Non-pigmented ciliary epithelial cell (primary cell): ENCODE results near the gene CERS6.

Experiments used
- DNase-seq: peaks from one replicate; pipeline ENCODE4 v3.0.0-alpha.2; 2010; ENCODE audit warnings: low read depth

The CERS6 gene

GRCh38 chr2:168671932-168672331 lies 215.9 kb downstream of the CERS6 start:
- no peak for DNase-seq

GRCh38 chr2:168673265-168674189 lies 217.5 kb downstream of the CERS6 start:
- DNase-seq = no peak

- DNase-seq = no peak
These were observed 222.2 kb downstream of the CERS6 start for GRCh38 chr2:168678153-168678853.

- no peak for DNase-seq
These were observed 223.0 kb downstream of the CERS6 start for GRCh38 chr2:168679081-168679480.

GRCh38 chr2:168679741-168680310 lies 223.8 kb downstream of the CERS6 start:
- DNase-seq = no peak

GRCh38 chr2:168683996-168684395 lies 227.9 kb downstream of the CERS6 start:
- DNase-seq = no peak

GRCh38 chr2:168684921-168685599 lies 229.0 kb downstream of the CERS6 start:
- no peak for DNase-seq

- DNase-seq = no peak
These were observed 229.8 kb downstream of the CERS6 start for GRCh38 chr2:168685600-168686451.

GRCh38 chr2:168686452-168687191 lies 230.6 kb downstream of the CERS6 start:
- no peak for DNase-seq

- no peak for DNase-seq
These were observed 231.2 kb downstream of the CERS6 start for GRCh38 chr2:168687314-168687713.

GRCh38 chr2:168690381-168690885 lies 234.4 kb downstream of the CERS6 start:
- DNase-seq = no peak

- no peak for DNase-seq
These were observed 235.1 kb downstream of the CERS6 start for GRCh38 chr2:168691221-168691620.

GRCh38 chr2:168692132-168692744 lies 236.2 kb downstream of the CERS6 start:
- no peak for DNase-seq

GRCh38 chr2:168694173-168694572 lies 238.1 kb downstream of the CERS6 start:
- DNase-seq = no peak

GRCh38 chr2:168694866-168695265 lies 238.8 kb downstream of the CERS6 start:
- no peak for DNase-seq

- no peak for DNase-seq
These were observed 241.6 kb downstream of the CERS6 start for GRCh38 chr2:168697668-168698121.

GRCh38 chr2:168698969-168699368 lies 242.9 kb downstream of the CERS6 start:
- no peak for DNase-seq

- no peak for DNase-seq
These were observed 243.9 kb downstream of the CERS6 start for GRCh38 chr2:168699844-168700417.

- DNase-seq = no peak
These were observed 244.7 kb downstream of the CERS6 start for GRCh38 chr2:168700615-168701245.
